HG03439 (cell line): ENCODE results near the gene PTCHD4.

Experiments used
- ATAC-seq: cut with Tn5 transposase; IDR thresholded peaks from one replicate; pipeline ENCODE4 v1.9.1; 2021; ENCODE audit warnings: mild to moderate bottlenecking, moderate library complexity; ENCODE audit not compliant: unreplicated experiment

PTCHD4 gene

DNA sequence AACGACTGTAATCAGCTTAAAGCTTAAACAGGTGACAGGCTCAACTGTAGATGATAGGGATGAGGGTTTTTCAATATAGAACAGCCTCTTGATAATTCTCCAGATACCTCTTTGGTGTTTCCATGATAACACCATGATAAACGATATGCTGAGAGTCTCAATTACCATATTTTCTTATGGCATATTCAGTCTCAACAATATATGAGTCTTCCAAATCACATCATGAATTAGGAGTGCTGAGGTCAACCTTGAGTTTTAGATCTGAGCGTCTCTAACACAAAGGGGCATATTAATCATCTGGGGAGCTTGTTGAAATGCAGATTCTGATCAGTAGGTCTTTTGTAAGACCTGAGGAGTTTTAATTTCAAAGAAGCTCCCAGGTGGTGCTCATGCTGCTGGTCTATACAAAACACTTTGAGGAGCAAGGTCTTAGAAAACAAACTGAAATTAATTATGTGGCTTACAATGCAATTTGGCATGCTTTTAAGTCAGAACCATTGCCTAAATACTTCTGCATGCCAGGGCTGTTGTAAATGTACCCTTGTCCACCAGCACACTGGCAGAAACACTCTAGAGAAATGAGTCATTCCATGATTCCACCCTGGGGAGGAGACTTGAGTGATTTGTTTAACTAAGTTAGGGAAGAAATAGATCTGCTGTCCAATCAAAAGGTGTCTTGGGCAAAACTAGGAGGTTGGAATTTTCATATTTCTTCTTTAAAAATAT is 49.6 kb downstream of the PTCHD4 start:
- no peak for ATAC-seq
